HG02610 (cell line): ENCODE measurements around the gene CASS4.
A peak's percentile ranks its signal among the peaks of the same experiment; 100 is the strongest.

Experiments used
- ATAC-seq: cut with Tn5 transposase; IDR thresholded peaks from one replicate; pipeline ENCODE4 v1.9.1; 2021; ENCODE audit warnings: mild to moderate bottlenecking, moderate library complexity; ENCODE audit not compliant: unreplicated experiment

Gene CASS4

DNA sequence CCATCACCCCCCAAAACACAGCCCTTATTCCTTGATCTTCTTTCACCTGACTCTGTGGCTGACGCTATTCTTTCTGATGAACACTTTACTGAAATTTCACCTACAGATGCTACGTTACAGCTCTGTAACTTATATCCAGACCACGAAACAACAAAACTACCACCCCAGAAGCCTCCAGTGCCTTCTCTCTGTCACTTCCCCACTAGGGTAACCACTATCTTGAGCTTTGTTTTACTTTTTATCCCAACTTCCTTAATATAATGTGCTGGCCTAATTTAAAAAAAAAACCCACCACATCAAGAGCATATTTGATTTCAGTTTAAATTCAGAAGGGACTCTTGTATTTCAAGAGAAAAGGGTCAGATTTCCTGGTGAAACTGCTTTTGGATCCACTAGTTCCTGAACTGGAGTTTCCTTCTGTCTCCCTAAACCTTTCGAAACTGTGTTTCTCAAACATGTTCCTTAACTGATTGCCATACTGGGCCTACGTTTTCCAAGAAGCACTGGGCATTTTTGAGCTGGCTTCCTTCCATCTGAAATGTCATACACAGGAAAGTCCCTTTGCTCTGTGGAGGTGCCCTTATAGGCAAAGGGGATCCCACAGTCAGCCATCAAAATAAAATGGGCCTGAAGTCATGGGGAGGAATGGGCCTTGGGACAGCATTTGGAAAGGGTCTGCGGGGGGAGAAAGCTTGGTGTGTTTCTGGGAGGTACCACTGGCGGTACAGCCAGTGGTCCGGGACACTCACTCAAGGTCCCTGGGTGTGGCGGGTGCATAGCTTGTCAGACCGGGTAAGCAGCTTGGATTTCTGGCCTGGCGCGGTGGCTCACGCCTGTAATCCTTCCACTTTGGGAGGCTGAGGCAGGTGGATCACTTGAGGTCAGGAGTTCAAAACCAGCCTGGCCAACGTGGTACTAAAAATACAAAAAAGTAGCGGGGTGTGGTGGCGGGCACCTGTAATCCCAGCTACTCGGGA lies 30.6 kb downstream of the CASS4 start:
- no peak for ATAC-seq

DNA sequence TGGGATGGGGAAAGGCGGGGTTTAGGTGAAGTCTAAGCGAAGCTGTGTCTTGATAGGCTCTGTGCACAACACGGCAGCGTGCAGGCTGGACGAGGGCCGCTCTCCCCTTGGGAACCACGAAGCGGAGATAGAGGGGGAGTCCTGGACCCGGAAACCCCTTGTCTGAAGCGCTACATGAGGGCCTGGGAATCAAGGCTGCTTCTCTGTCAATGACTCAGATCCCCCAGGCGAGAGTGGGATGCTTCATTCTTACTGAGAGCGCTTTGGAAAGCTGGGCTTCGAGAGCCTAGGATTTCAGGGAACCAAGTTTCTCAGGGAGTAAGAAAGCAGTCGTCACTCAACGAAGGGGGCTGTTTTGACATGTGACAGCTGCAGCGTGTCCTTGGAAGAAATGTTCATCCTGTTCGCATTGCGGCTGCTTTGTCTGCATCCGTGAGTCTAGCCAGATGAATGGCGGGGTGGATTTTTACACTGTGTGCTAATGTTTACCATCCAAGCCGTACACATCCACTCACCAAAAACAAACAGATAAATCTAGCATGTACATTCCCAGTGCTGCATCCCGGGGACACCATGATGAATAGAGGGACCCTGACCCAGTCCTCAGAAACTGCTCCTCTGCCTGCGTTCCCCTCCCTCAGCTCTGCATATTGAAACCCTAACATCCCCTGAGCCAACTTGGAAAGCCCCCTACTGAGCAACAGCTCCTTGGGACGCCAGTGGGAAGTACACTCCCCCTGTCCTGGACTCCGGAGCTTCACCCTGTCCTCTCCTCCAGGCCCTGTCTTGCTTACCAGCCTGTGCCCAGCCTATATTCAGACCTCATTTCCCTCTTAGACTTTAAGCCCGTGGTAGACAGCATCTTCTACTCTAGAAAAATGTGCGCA lies 31.8 kb downstream of the CASS4 start:
- ATAC-seq, result no peak

DNA sequence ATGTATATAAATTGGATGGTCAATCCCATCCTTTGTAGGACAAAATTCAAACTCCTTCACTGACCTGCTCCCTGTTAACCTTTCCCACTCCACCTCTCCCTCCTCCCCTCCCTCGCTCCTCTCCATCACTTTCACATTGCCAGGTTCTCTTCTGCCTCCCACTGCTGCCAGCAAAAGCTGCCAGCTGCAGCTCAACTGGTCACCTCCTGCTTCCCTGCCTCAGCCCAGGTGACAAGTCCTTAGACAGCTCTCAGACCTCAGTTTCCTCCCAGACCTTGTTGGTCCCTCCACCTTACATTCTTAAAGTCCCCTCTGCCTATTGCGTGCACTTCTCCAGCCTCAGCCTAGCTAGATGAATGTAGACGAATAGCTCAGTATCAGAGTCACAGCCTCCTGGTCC lies 33.1 kb downstream of the CASS4 start:
- no peak for ATAC-seq

DNA sequence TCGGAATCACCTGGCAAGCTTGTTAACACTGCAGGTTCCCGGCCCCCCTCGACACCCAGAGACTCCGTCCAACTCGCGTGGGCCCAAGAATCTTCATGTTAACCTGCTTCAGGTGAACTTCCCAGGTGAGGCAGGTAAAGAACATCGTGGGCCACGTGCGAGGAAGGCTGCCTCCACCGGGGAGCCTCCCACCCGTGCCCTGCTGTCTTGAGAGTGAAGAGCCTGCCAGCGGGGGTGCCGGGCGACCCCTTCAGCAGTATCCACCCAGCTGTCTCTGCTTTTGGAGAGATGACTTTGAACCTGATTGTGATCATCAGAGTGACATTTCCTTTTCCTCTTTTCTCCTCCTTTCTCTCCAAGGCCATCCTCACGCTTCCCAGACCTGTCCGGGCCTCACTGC lies 33.5 kb downstream of the CASS4 start:
- no peak for ATAC-seq

DNA sequence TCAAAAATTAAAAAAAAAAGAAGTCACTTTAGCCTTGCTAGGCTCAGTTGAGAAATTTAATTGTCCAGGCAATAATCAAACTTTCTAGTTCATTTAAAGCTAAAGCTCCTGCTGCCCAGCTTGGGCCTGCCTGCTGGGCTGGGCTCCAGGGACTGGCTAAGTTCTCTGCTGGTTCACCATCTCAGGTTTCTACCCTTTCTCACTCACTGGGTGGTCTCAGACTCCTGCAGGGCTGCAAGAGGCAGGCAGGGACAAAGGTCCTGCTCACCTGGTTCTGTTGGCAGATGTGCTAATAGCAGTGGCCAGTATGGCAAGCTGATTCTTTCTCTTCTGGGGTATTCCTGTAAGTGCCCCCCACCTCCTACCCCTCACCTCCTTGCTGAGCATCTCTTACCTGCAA lies 35.2 kb downstream of the CASS4 start:
- ATAC-seq, result no peak

DNA sequence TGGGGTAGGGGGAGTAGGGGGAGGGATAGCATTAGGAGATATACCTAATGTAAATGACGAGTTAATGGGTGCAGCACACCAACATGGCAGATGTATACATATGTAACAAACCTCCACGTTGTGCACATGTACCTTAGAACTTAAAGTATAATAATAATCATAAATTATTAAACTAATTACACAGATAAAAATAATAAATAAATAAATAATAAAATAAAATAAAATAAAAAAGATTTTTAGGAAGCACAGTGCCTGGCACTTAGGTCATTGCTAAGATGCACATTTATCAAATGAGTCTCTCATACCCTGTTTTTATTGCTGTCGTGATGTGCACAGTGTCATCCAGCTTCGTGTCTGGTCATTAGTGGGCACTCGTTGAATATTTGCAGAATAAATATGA lies 37.4 kb downstream of the CASS4 start:
- ATAC-seq, result no peak

DNA sequence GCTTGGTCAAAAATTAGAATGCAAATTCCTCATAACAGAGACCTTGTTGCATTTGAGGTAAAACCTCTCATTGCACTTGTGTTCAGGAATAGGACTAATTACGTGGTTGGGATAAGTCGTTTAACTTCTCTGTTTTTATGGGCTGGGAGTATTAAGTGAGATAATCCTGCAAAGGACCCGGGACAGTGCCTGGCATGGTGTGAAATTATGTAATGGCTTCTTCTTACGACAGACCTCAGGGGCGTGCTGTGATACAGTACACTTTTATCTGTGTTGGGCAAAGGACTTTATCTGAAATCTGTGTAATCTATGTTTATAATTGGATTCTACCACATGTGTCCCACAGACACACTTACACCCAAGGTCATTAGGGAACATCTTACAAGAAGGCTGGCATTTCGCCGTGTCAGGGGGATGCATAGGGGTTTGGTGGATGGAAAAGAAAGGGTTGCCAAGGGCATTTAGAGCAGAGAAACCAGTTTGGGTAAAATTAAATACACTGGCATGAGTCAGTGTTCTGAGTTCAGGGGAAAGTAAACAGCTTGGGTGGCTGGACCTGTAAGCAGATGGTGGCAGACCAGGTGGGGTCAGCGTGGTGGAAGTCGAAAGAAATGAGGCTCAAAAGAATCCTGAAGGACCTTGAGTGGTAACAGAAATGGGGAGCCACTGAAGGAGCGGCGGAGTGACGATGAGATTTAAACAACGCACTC lies 39.2 kb downstream of the CASS4 start:
- ATAC-seq, result no peak

DNA sequence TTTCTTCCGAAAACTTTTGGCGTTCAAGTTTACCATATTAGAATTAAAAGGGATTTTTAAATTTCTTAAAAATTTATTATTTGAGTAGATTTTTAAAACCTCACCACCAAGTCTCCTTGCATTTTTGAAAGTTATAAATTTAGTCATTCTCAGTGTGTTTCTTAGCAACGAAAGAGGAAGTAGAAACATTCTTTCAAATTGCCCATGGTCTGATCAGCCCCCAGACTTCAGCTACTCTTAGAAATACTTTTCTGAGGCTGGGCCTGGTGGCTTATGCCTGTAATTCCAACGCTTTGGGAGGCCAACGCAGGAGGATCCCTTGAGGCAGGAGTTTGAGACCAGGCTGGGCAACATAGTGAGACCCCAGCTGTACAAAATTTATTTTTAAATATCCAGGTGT lies 41.3 kb downstream of the CASS4 start:
- ATAC-seq, result peak; percentile 71

DNA sequence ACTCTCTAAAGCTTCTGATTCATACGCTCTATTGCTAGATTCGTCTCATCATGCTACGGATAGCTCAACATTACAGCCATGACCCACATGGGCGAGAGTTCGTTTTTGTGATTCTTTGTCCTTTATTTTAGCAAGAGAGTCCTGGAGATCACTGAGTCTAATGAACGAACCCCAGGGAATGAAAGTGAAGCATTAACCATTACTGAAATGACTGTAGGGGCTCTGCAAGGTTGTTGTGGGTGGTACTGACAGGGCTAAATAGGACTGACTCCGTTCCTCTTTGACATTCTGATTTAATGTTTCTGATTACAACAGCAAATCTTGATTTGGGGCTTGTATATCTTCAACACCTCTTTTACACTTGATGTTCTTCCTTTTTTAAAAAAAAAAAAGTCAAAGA lies 42.7 kb downstream of the CASS4 start:
- ATAC-seq, result peak; percentile 92

DNA sequence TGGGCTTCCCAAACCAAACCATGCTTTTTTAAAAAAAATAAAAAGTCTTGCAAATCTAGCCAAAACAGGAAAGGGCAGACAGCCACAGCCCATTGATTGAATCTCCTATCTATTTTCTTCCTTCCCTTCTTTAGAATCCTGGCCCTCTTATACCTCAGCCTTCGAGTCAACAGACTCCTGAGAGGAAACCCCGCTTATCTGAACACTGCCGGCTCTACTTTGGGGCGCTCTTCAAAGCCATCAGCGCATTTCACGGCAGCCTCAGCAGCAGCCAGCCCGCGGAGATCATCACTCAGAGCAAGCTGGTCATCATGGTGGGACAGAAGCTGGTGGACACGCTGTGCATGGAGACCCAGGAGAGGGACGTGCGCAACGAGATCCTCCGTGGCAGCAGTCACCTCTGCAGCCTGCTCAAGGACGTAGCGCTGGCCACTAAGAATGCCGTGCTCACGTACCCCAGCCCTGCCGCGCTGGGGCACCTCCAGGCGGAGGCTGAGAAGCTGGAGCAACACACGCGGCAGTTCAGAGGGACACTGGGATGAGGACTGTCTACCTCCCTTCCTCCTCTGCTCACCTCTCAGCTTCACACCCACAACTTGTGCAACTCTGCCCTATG lies 46.3 kb downstream of the CASS4 start:
- ATAC-seq, result no peak

DNA sequence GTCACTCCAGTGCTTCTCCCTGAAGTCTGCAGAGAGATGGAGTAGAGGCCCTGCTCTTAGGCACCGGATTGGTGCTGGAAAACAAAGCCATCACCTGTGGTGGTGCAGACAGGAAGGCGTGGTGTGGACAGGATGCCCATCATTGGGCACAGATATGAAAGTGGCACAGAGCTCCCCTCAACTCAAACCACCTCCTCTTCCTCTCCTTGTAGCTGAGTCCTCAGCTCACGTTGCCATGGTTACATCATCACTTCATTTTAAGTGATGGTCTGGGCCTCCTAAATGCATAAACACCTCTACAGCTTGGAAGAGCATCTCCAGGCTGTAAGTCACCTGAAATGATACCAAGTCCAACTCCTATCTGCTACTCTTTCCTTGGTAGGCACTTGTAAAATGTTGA lies 48.4 kb downstream of the CASS4 start:
- no peak for ATAC-seq

DNA sequence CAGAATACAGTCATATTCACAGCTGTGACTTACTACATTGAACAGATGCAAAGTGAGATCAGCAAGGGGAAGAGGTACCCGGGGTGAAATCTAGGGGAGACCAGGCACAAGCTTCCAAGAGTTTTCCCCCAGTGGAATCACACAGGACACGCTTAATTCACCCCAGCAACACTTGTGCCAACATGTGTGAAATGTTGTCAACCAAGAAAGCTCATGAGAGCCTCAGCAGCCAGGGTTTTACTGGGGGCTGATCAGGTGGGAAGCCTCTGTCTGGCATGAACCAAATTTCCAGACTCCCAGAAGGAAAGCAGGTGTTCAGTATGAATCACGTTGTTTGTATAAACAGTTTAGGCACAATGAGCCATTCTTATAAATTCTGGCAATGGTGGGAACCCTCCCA lies 49.5 kb downstream of the CASS4 start:
- ATAC-seq, result no peak

DNA sequence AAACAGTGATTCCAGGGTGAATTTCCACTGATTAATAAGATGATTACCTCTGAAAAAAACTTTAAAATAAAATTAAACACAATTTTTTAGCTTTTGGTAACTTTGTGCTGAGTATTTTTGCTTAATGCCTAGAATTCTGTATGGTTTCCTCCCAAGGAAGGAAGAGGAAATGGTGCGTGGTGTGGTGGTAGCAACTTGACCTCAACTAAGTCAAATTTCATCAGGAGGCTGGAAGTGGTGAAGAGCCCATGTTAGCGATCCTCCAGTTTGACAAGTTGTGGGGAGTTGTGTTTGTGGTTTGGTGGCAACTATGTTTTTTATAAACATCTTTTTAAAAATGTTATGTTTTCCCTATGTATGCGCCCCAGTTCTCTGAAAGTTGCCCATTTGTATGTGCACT lies 51.4 kb downstream of the CASS4 start:
- ATAC-seq, result no peak

DNA sequence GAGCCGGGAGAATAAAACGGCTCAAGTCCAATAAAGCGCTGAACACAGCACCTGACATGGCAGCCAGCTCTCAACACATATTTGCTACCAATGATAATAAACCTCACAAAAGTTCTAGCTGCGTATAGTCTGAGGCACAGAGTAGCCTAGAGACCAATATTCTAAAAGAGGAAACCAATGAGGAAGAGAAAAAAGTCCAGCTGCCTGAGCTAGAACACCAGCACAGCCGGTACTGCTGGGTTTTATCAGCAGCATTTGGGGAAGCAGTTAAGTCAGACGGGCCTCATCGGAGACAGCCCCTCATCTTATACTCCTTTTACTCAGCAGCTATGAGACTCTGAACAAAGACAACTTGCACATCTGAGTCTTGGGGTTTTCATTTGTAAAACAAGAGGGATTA lies 53.9 kb downstream of the CASS4 start:
- no peak for ATAC-seq

DNA sequence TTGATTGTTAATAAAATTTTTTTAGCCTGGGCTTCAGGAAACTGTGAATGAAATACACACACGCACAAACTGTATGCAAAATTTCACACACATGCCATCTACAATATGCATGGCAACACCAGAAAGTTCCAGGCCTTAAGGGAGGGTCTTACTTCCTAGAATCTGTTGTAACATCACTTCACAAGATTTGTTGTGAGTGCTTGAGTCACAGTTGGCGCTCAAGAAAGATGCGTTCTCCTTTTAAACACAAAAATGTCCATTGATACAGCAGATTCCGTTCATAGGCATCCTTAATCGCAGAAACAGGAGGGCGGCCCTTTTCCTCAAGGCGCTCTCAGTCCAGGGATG lies 55.9 kb downstream of the CASS4 start:
- ATAC-seq, result no peak

DNA sequence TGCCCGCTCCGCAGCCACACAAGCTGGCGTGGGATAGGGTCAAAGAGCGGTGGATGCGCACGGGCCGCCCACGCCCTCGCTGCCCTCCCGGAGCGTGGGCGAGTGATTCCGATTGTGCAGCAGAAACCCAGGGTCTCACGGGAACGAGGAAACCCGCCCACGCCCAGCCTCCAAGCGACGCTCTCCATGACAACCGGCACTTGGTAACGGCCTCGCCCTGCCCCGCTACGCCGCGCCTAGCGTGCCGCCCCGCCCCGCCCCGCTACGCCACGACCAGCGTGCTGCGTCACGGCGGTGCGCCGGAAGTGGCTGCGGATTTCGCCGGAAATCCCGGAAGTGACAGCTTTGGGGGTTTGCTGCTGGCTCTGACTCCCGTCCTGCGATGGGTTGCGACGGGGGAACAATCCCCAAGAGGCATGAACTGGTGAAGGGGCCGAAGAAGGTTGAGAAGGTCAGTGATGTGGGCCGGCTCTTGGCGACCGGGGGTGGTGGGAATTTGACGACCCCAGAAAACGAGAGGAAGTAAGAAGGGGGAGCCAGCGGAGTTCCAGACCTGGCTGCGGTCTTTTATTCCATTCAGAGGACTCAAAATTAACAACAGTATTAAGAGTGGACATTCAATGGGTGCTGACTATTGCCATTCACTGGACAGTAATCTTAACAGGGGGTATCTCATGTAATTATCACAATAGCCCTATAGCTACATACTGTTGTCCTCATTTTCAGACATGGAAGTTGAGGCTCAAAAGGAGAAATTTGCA lies 56.4 kb downstream of the CASS4 start, which contains the start of gene RTF2:
RTF2 (plus strand) TSS at position 312 of the 761 bp plus-strand sequence; CDS start at position 383, 71 bp downstream.
- peak; percentile 97 for ATAC-seq

DNA sequence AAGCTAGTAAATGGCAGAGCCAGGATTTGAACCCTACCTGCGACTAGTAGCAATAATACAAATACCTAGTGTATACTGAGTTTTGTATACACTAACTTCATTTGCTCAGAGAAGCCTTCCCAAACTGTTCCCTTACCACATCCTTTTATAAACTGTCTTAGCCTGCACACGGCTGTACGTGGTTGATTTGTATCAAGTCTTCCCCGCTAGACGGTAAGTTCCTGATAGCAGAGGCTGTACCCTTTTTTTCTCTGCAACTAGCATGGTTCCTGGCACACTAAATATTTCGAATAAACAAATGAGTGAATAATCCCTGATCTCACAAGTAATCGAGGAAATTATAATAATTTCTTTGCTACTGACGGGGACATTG lies 57.0 kb downstream of the CASS4 start:
- no peak for ATAC-seq

DNA sequence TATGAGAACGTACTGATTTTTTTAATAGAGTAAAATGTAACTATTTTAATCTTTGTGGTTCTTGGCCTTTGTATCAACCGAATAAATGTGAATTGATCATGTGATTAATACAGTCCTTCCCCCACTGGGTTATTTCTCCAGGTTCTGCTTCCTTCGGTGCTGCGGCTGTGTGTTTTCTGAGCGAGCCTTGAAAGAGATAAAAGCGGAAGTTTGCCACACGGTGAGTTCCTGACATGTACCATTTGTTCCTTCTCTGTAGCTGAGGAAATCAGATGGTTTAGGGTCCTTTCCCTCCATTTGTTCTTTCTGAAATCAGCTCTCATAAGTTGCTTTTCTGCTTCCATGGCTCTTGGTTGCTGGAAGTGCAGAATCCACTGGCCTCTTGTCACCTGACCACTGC lies 71.9 kb downstream of the CASS4 start:
- peak; percentile 40 for ATAC-seq

DNA sequence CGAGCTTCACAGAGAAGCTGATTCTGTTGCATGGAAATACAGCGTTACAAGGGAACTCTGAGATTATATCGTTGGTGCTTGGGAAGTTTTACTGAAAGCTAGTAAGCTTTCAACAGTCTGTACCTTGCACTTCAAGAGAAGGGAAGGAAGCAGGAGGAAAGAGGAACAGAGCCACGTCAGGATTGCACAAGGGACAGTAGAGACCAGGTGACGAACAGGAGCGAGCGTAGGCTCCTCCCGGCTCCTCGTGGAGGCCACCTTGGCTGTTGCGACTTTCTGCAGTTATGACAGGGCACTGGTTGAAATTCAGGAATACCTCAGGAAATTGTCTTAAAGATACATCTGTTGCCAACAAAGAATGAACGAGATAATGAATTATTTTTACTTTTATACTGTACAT lies 75.2 kb downstream of the CASS4 start:
- no peak for ATAC-seq

DNA sequence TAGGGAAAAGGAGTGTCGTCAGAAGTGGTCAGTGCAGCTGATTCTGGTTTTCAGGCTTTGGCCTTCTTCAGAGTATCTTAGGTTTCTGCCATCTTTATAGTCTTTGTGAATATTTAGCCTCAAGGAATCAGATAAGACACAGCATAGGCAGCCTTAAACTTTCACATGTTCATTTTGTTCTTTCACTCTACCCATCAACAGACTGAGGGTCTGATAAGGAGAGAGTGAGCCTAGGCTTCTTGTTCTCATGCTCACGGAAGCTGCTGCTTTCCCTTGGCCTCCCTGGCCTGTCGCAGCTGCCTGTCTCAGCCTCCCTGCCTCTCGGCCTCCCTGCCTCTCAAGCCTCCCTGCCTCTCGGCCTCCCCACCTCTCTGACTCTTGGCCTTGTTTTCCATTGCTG lies 76.5 kb downstream of the CASS4 start:
- ATAC-seq, result no peak
